Glutamatergic neuron (in vitro differentiated cells): Measurements from ENCODE around the gene HPF1. TPM values are rescaled to one million over a fixed set of nuclear protein-coding genes. Genes with fewer than 3 reads are reported as not detected.
A peak's percentile ranks its signal among the peaks of the same experiment; 100 is the strongest.

Source experiments
- DNase-seq: peaks from one replicate; pipeline ENCODE4 v3.0.0; 2022
- H3K27ac Mint-ChIP-seq: one replicate; pipeline ENCODE4 v1.8.0; 2020; ENCODE audit warnings: mild to moderate bottlenecking, mixed read lengths, inconsistent platforms; ENCODE audit not compliant: unreplicated experiment
- H3K27me3 Mint-ChIP-seq: one replicate; pipeline ENCODE4 v1.8.0; 2020; ENCODE audit warnings: mild to moderate bottlenecking, moderate library complexity, mixed read lengths, inconsistent platforms; ENCODE audit not compliant: unreplicated experiment
- H3K36me3 Mint-ChIP-seq: one replicate; pipeline ENCODE4 v1.8.0; 2020; ENCODE audit warnings: mild to moderate bottlenecking, mixed read lengths, inconsistent platforms; ENCODE audit not compliant: unreplicated experiment
- H3K4me1 Mint-ChIP-seq: one replicate; pipeline ENCODE4 v1.8.0; 2020; ENCODE audit warnings: mild to moderate bottlenecking, low read depth, mixed read lengths, inconsistent platforms; ENCODE audit not compliant: unreplicated experiment
- H3K4me3 Mint-ChIP-seq: one replicate; pipeline ENCODE4 v1.8.0; 2020; ENCODE audit warnings: mild to moderate bottlenecking, mixed read lengths, inconsistent platforms; ENCODE audit not compliant: unreplicated experiment
- H3K9me3 Mint-ChIP-seq: one replicate; pipeline ENCODE4 v1.8.0; 2020; ENCODE audit warnings: mild to moderate bottlenecking, moderate library complexity, mixed read lengths, inconsistent platforms; ENCODE audit not compliant: unreplicated experiment
- total RNA-seq: library from RNA; stranded (reverse); fragmentation: NEBNext Ultra II Directional; extraction: Animal tissue kit (Norgen Biotek cat#: 25700); gene quantifications from one replicate; pipeline ENCODE4 v1.2.1, GENCODE V29; 2021; ENCODE audit not compliant: unreplicated experiment
- TF ChIP-seq, protein P1 (sequence below): fragments of 200-600 bp; sonication (generic); IDR thresholded peaks from one replicate; pipeline ENCODE4 v1.5.0; 2021; ENCODE audit not compliant: partially characterized antibody, unreplicated experiment

Gene HPF1
- total RNA-seq, 1 donor from 2014 or later: 25.0 TPM

DNA sequence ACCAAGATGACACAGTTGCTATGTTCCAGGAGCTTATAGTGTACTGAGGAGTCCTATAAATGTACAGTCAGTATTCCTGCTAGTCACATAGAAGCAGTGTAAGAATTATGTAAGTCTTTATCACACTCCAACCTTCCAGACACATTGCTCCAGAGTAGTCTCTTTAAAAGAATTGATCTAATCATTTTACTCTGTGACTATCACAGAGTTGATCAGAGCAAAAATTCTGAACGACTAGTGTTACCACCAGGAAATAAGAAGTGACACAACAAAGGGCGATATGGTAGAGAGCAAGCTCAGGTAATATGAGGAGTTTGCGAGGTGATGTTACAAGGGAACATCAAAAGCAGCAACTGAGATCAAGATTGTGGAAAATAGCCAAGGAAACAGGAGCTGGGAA lies 9.0 kb upstream of the HPF1 start:
- TF ChIP-seq, protein P1, sequence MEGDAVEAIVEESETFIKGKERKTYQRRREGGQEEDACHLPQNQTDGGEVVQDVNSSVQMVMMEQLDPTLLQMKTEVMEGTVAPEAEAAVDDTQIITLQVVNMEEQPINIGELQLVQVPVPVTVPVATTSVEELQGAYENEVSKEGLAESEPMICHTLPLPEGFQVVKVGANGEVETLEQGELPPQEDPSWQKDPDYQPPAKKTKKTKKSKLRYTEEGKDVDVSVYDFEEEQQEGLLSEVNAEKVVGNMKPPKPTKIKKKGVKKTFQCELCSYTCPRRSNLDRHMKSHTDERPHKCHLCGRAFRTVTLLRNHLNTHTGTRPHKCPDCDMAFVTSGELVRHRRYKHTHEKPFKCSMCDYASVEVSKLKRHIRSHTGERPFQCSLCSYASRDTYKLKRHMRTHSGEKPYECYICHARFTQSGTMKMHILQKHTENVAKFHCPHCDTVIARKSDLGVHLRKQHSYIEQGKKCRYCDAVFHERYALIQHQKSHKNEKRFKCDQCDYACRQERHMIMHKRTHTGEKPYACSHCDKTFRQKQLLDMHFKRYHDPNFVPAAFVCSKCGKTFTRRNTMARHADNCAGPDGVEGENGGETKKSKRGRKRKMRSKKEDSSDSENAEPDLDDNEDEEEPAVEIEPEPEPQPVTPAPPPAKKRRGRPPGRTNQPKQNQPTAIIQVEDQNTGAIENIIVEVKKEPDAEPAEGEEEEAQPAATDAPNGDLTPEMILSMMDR: no peak
- H3K9me3 Mint-ChIP-seq: peaks cover 2% of the 10 kb centered on the region
- H3K4me1 Mint-ChIP-seq: no peaks in the 10 kb centered on the region
- H3K4me3 Mint-ChIP-seq: no peak overlapping the region
- H3K27me3 Mint-ChIP-seq: peaks cover 2% of the 10 kb centered on the region
- H3K27ac Mint-ChIP-seq: no peak overlapping the region
- DNase-seq: no peak
- no peaks in the 10 kb centered on the region for H3K36me3 Mint-ChIP-seq

DNA sequence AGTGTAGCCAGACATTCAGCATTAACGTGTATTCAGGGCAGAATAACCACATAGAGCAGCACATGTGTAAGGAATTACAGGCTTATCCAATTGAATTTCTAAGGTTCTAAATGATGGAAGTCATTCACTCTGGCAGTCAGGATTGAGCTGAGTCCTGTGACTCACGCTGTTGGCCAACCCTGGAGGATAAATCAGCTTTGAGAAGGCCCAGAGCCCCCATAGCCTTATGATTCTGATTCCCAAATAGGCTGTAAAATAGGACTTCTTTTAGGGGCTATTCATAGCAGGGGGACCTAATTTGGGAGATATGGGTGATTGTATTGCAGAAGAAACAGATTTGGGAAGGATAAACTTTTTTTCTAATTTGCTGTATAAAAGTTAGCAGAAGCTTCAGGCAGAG lies 8.1 kb upstream of the HPF1 start:
- no peaks in the 10 kb centered on the region for H3K4me1 Mint-ChIP-seq
- H3K4me3 Mint-ChIP-seq: no peak overlapping the region
- TF ChIP-seq, protein P1: no peak
- H3K36me3 Mint-ChIP-seq: no peaks in the 10 kb centered on the region
- peaks cover 2% of the 10 kb centered on the region for H3K27me3 Mint-ChIP-seq
- H3K27ac Mint-ChIP-seq: no peak overlapping the region
- DNase-seq: no peak
- peaks cover 2% of the 10 kb centered on the region for H3K9me3 Mint-ChIP-seq

DNA sequence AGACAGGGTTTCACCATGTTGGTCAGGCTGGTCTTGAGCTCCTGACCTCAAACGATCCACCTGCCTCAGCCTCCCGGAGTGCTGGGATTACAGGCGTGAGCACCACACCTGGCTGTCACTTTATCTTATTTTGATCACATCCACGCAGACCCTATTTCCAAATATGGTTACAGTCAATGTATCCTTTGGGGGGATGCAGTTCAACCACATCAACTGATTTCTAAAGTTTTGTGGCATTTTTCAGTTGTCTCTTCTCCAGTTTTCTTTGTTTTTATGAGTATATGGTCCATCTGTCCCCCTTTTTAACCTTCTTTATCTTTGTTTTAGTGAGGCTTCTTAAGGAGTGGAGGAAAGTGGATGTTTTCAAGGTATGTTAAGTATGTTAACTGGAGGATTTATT lies 4.1 kb upstream of the HPF1 start:
- Mint-ChIP-seq H3K27me3 (peaks cover 2% of the 10 kb centered on the region), H3K4me1 (peaks cover 11% of the 10 kb centered on the region), H3K9me3 (no peaks in the 10 kb centered on the region), H3K36me3 (no peaks in the 10 kb centered on the region), H3K27ac (no peak overlapping the region), H3K4me3 (no peak overlapping the region)
- no peak for DNase-seq
- TF ChIP-seq, protein P1: no peak

DNA sequence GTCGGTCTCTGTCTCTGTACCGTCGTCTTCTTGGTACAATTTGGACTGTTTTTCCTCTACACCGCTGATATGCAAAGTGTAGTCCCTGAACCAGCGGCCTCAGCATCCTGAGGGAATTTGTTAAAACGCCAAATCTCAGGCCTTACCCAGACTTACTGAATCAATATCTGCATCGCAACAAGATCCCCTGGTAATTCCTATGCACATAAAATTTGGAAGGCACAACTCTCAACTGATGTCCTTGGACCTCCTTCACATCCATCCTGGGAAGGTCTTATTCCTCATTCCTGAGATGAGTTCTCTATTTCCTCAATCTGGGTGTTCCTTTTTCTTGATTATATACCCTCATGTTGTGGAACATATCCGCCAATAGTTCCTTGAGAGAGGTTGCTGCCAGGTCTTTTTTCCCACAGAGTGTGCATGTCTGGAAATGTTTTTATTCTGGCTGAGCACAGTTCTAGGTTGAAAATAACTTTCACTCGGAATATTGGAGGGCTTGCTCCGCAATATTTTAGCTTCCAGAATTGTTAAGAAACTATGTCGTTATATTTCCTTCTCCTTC lies 738 bp upstream of the HPF1 start:
- DNase-seq: peak; percentile 18
- Mint-ChIP-seq H3K4me1 (peaks cover 16% of the 10 kb centered on the region), H3K4me3 (peak overlapping the region; percentile 88), H3K36me3 (no peaks in the 10 kb centered on the region), H3K27ac (peak overlapping the region; percentile 65), H3K27me3 (peaks cover 2% of the 10 kb centered on the region), H3K9me3 (no peaks in the 10 kb centered on the region)
- TF ChIP-seq, protein P1: no peak

DNA sequence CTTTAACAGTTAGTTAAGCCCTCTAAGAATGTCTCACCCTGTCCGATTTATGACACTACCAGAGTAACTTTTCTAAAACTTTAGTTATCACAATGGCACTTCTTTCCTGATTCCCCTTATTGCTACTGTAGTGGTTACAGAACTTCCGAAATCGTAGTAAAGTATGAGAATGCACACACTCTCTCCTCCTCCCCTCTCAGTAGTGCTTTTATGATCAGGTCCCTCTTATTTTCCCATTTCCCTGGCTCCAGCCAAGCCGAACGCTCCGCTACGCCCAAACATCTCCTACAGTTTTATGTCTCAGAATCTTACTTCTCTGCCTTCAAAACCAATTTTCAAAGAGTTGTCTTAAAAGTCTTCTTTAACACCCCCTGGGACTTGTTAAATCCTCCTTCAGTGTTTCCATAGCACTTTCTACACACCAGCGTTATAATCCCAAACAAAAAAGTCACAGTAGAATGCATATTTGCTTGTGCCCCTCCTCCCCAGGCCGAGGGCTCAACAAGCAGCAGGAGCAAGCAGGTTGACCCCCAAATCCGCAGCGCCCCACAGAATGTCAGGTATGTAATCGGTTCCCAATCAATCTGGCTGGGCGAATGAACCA lies 671 bp downstream of the HPF1 start:
- Mint-ChIP-seq H3K36me3 (no peaks in the 10 kb centered on the region), H3K4me1 (peaks cover 16% of the 10 kb centered on the region), H3K27ac (peak overlapping the region; percentile 56), H3K27me3 (peaks cover 2% of the 10 kb centered on the region), H3K4me3 (peak overlapping the region; percentile 88), H3K9me3 (no peaks in the 10 kb centered on the region)
- TF ChIP-seq, protein P1: no peak
- no peak for DNase-seq
